ENCODE results near the gene NEGR1. TPM values are rescaled to one million over a fixed set of nuclear protein-coding genes. Genes with fewer than 3 reads are reported as not detected.

NEGR1 gene
- total and polyA plus RNA-seq, 4 donors = 0.08 to 0.14 (median 0.12) TPM; not detected in 1

- TF ChIP-seq SP1 (IDR thresholded peaks at IDR 0.05) (no peak), RAD21 (IDR thresholded peaks at IDR 0.05) (no peak), ZBTB33 (IDR thresholded peaks at IDR 0.05) (no peak), EGR1 (IDR thresholded peaks at IDR 0.05; ENCODE audit: low read depth in 2 of 2) (no peak)
Measured at GRCh38 chr1:71687376-71687775, 595.0 kb downstream of the NEGR1 start (continued).

- Histone ChIP-seq H3K4me1 (ENCODE audit: control insufficient read depth in 4 of 4, insufficient read depth in 4 of 4, low read length in 3 of 4) (no peaks in the 10 kb centered on the region), H3K27ac (ENCODE audit: low read depth in 1 of 2, low read length in 2 of 2) (no peak overlapping the region), H3K36me3 (ENCODE audit: control insufficient read depth in 4 of 4, insufficient read depth in 3 of 4, low read depth in 1 of 4, low read length in 3 of 4) (no peaks in the 10 kb centered on the region), H3K9me3 (ENCODE audit: control insufficient read depth in 4 of 4, low read length in 3 of 4) (no peaks in the 10 kb centered on the region), H3K4me3 (ENCODE audit: low read depth in 1 of 3, low read length in 3 of 3) (no peak overlapping the region), H3K27me3 (ENCODE audit: control insufficient read depth in 4 of 4, insufficient read depth in 4 of 4, low read length in 3 of 4) (peaks cover 0 to 5% (median 0%) of the 10 kb centered on the region in 4 donors), H3K9ac (ENCODE audit: low read depth in 1 of 2, low read length in 2 of 2) (no peak overlapping the region)
- DNase-seq (ENCODE audit: low spot score) = no peak
- TF ChIP-seq RXRA (IDR thresholded peaks at IDR 0.05) (no peak), GABPA (IDR thresholded peaks at IDR 0.05 in 1 of 2, conservative IDR thresholded peaks at IDR 0.05 in 1 of 2) (no peak), FOXA2 (IDR thresholded peaks at IDR 0.05) (no peak), EGR1 (IDR thresholded peaks at IDR 0.05; ENCODE audit: low read depth in 2 of 2) (no peak), MAX (IDR thresholded peaks at IDR 0.05) (no peak)
- TF ChIP-seq, protein P1, sequence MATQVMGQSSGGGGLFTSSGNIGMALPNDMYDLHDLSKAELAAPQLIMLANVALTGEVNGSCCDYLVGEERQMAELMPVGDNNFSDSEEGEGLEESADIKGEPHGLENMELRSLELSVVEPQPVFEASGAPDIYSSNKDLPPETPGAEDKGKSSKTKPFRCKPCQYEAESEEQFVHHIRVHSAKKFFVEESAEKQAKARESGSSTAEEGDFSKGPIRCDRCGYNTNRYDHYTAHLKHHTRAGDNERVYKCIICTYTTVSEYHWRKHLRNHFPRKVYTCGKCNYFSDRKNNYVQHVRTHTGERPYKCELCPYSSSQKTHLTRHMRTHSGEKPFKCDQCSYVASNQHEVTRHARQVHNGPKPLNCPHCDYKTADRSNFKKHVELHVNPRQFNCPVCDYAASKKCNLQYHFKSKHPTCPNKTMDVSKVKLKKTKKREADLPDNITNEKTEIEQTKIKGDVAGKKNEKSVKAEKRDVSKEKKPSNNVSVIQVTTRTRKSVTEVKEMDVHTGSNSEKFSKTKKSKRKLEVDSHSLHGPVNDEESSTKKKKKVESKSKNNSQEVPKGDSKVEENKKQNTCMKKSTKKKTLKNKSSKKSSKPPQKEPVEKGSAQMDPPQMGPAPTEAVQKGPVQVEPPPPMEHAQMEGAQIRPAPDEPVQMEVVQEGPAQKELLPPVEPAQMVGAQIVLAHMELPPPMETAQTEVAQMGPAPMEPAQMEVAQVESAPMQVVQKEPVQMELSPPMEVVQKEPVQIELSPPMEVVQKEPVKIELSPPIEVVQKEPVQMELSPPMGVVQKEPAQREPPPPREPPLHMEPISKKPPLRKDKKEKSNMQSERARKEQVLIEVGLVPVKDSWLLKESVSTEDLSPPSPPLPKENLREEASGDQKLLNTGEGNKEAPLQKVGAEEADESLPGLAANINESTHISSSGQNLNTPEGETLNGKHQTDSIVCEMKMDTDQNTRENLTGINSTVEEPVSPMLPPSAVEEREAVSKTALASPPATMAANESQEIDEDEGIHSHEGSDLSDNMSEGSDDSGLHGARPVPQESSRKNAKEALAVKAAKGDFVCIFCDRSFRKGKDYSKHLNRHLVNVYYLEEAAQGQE (IDR thresholded peaks at IDR 0.05) = no peak
- WGBS = 55% methylated on average over 7 of the region's 7 CpGs
Measured at GRCh38 chr1:71676979-71677925, 605.1 kb downstream of the NEGR1 start.

- no peaks in the 10 kb centered on the region for H3K36me3 ChIP-seq (ENCODE audit: control insufficient read depth in 4 of 4, insufficient read depth in 3 of 4, low read depth in 1 of 4, low read length in 3 of 4)
- 50% methylated on average over 3 of the region's 3 CpGs for WGBS
- DNase-seq (ENCODE audit: low spot score) = no peak
- no peak overlapping the region for H3K27ac ChIP-seq (ENCODE audit: low read depth in 1 of 2, low read length in 2 of 2)
- H3K4me3 ChIP-seq (ENCODE audit: low read depth in 1 of 3, low read length in 3 of 3) = no peak overlapping the region
- H3K4me1 ChIP-seq (ENCODE audit: control insufficient read depth in 4 of 4, insufficient read depth in 4 of 4, low read length in 3 of 4) = no peaks in the 10 kb centered on the region
- no peaks in the 10 kb centered on the region for H3K9me3 ChIP-seq (ENCODE audit: control insufficient read depth in 4 of 4, low read length in 3 of 4)
- no peak overlapping the region for H3K9ac ChIP-seq (ENCODE audit: low read depth in 1 of 2, low read length in 2 of 2)
- H3K27me3 ChIP-seq (ENCODE audit: control insufficient read depth in 4 of 4, insufficient read depth in 4 of 4, low read length in 3 of 4) = peaks cover 0 to 4% (median 0%) of the 10 kb centered on the region in 4 donors
- TF ChIP-seq TAF1 (conservative IDR thresholded peaks at IDR 0.05) (no peak), YY1 (IDR thresholded peaks at IDR 0.05) (no peak), RXRA (IDR thresholded peaks at IDR 0.05) (no peak), FOXA1 (IDR thresholded peaks at IDR 0.05) (no peak), SP1 (IDR thresholded peaks at IDR 0.05) (no peak), ZBTB33 (IDR thresholded peaks at IDR 0.05) (no peak), FOXA2 (IDR thresholded peaks at IDR 0.05) (no peak), ATF3 (IDR thresholded peaks at IDR 0.05) (no peak), CTCF (IDR thresholded peaks at IDR 0.05; ENCODE audit: low read depth, low read length, missing input control) (no peak), MAX (IDR thresholded peaks at IDR 0.05) (no peak), GABPA (IDR thresholded peaks at IDR 0.05 in 1 of 2, conservative IDR thresholded peaks at IDR 0.05 in 1 of 2) (no peak), RAD21 (IDR thresholded peaks at IDR 0.05) (no peak)
Measured at GRCh38 chr1:71668065-71668464, 614.3 kb downstream of the NEGR1 start.
